Muscle layer of duodenum (tissue), 2 donors: ENCODE measurements around the gene SLC25A21.

Experiments
- H3K27ac ChIP-seq: one replicate; pipeline ENCODE4 v1.7.0; 2013; ENCODE audit warnings: mild to moderate bottlenecking, low read length
- H3K27me3 ChIP-seq: one replicate; pipeline ENCODE4 v1.7.0; 2013; ENCODE audit warnings: low read depth, mild to moderate bottlenecking, control low read depth, low read length
- H3K36me3 ChIP-seq, 2 donors: one replicate each; pipeline ENCODE4 v1.7.0; 2013; ENCODE audit warnings: low read length in 2 of 2, control low read depth in 1 of 2, mild to moderate bottlenecking in 1 of 2; ENCODE audit not compliant: insufficient read depth in 2 of 2, control insufficient read depth in 1 of 2
- H3K4me1 ChIP-seq, 2 donors: one replicate each; pipeline ENCODE4 v1.7.0; 2013; ENCODE audit warnings: low read length in 2 of 2, mild to moderate bottlenecking in 2 of 2, control low read depth in 1 of 2, moderate library complexity in 1 of 2; ENCODE audit not compliant: insufficient read depth in 2 of 2, control insufficient read depth in 1 of 2
- H3K4me3 ChIP-seq, 2 donors: one replicate each; pipeline ENCODE4 v1.7.0; 2013; ENCODE audit warnings: low read length in 2 of 2, low read depth in 1 of 2, mild to moderate bottlenecking in 1 of 2
- H3K9me3 ChIP-seq, 2 donors: one replicate each; pipeline ENCODE4 v1.7.0; 2013; ENCODE audit warnings: low read length in 2 of 2, control low read depth in 1 of 2, mild to moderate bottlenecking in 1 of 2; ENCODE audit not compliant: control insufficient read depth in 1 of 2
- donor health status: healthy.

SLC25A21 gene

GRCh38 chr14:36655963-36656686, 516.3 kb downstream of the SLC25A21 start:
- Histone ChIP-seq H3K36me3 (no peaks in the 10 kb centered on the region), H3K27me3 (peaks cover 97% of the 10 kb centered on the region), H3K27ac (no peak overlapping the region), H3K9me3 (no peaks in the 10 kb centered on the region), H3K4me3 (peak overlapping the region in 1 of 2 donors; percentile 58), H3K4me1 (peaks cover 0 to 42% of the 10 kb centered on the region in 2 donors)

- Histone ChIP-seq H3K27me3 (peaks cover 96% of the 10 kb centered on the region), H3K4me1 (peaks cover 0 to 41% of the 10 kb centered on the region in 2 donors), H3K9me3 (no peaks in the 10 kb centered on the region), H3K36me3 (no peaks in the 10 kb centered on the region), H3K27ac (no peak overlapping the region), H3K4me3 (no peak overlapping the region)
Observed at GRCh38 chr14:36655571-36655962, 516.8 kb downstream of the SLC25A21 start.

- H3K27ac ChIP-seq, result no peak overlapping the region
- H3K36me3 ChIP-seq, result no peaks in the 10 kb centered on the region
- no peak overlapping the region for H3K4me3 ChIP-seq
- peaks cover 0 to 41% of the 10 kb centered on the region in 2 donors for H3K4me1 ChIP-seq
- H3K27me3 ChIP-seq, result peaks cover 96% of the 10 kb centered on the region
- no peaks in the 10 kb centered on the region for H3K9me3 ChIP-seq
Observed at GRCh38 chr14:36654794-36655381, 517.5 kb downstream of the SLC25A21 start.

- Histone ChIP-seq H3K4me3 (no peak overlapping the region), H3K27me3 (peaks cover 96% of the 10 kb centered on the region), H3K9me3 (no peaks in the 10 kb centered on the region), H3K4me1 (peaks cover 0 to 41% of the 10 kb centered on the region in 2 donors), H3K27ac (no peak overlapping the region), H3K36me3 (no peaks in the 10 kb centered on the region)
Observed at GRCh38 chr14:36653962-36654793, 518.2 kb downstream of the SLC25A21 start.

- peaks cover 96% of the 10 kb centered on the region for H3K27me3 ChIP-seq
- no peak overlapping the region for H3K4me3 ChIP-seq
- H3K9me3 ChIP-seq, result no peaks in the 10 kb centered on the region
Observed at GRCh38 chr14:36653413-36653812, 519.0 kb downstream of the SLC25A21 start.

GRCh38 chr14:36652542-36653201, 519.7 kb downstream of the SLC25A21 start:
- no peaks in the 10 kb centered on the region for H3K9me3 ChIP-seq
- H3K4me1 ChIP-seq, result peaks cover 4 to 38% of the 10 kb centered on the region in 2 donors
- H3K36me3 ChIP-seq, result no peaks in the 10 kb centered on the region
- H3K27ac ChIP-seq, result no peak overlapping the region
- H3K4me3 ChIP-seq, result no peak overlapping the region
- peaks cover 96% of the 10 kb centered on the region for H3K27me3 ChIP-seq

More at GRCh38 chr14:36653413-36653812, 519.0 kb downstream of the SLC25A21 start:
- H3K36me3 ChIP-seq, result no peaks in the 10 kb centered on the region
- H3K4me1 ChIP-seq, result peaks cover under 1 to 38% of the 10 kb centered on the region in 2 donors
- H3K27ac ChIP-seq, result no peak overlapping the region

GRCh38 chr14:36649872-36650650, 522.3 kb downstream of the SLC25A21 start:
- peaks cover 86% of the 10 kb centered on the region for H3K27me3 ChIP-seq
- peaks cover 4 to 25% of the 10 kb centered on the region in 2 donors for H3K4me1 ChIP-seq
- H3K36me3 ChIP-seq, result no peaks in the 10 kb centered on the region
- H3K27ac ChIP-seq, result no peak overlapping the region
- no peak overlapping the region for H3K4me3 ChIP-seq
- no peaks in the 10 kb centered on the region for H3K9me3 ChIP-seq

GRCh38 chr14:36647824-36648753, 524.3 kb downstream of the SLC25A21 start:
- Histone ChIP-seq H3K27ac (no peak overlapping the region), H3K4me3 (peak overlapping the region; percentile 26 to 65)

GRCh38 chr14:36647417-36647823, 525.0 kb downstream of the SLC25A21 start:
- peak overlapping the region; percentile 26 to 65 for H3K4me3 ChIP-seq
- no peak overlapping the region for H3K27ac ChIP-seq
- peaks cover 4 to 21% of the 10 kb centered on the region in 2 donors for H3K4me1 ChIP-seq
- peaks cover 60% of the 10 kb centered on the region for H3K27me3 ChIP-seq
- H3K36me3 ChIP-seq, result no peaks in the 10 kb centered on the region
- no peaks in the 10 kb centered on the region for H3K9me3 ChIP-seq

More at GRCh38 chr14:36647824-36648753, 524.3 kb downstream of the SLC25A21 start:
- Histone ChIP-seq H3K36me3 (no peaks in the 10 kb centered on the region), H3K4me1 (peaks cover 4 to 21% of the 10 kb centered on the region in 2 donors), H3K27me3 (peaks cover 67% of the 10 kb centered on the region), H3K9me3 (no peaks in the 10 kb centered on the region)
